GM21390 (cell line): Measurements from ENCODE around the gene SYNPR.

Source experiments
- ATAC-seq: cut with Tn5 transposase; IDR thresholded peaks from one replicate; pipeline ENCODE4 v1.9.1; 2021; ENCODE audit not compliant: unreplicated experiment

Gene SYNPR

GRCh38 chr3:63467392-63467791 is 189.3 kb downstream of the SYNPR start:
- ATAC-seq, result no peak

GRCh38 chr3:63470745-63471144 is 192.6 kb downstream of the SYNPR start:
- ATAC-seq, result peak; percentile 52

- ATAC-seq, result no peak
Observed at GRCh38 chr3:63471781-63472180, 193.7 kb downstream of the SYNPR start.

GRCh38 chr3:63473641-63474166 is 195.6 kb downstream of the SYNPR start:
- ATAC-seq, result no peak

GRCh38 chr3:63474828-63475518 is 196.9 kb downstream of the SYNPR start:
- ATAC-seq, result no peak

GRCh38 chr3:63477494-63478129 is 199.5 kb downstream of the SYNPR start:
- ATAC-seq, result no peak

- no peak for ATAC-seq
Observed at GRCh38 chr3:63478990-63479660, 201.0 kb downstream of the SYNPR start.

- no peak for ATAC-seq
Observed at GRCh38 chr3:63479661-63480035, 201.5 kb downstream of the SYNPR start.

- ATAC-seq, result no peak
Observed at GRCh38 chr3:63481627-63482026, 203.5 kb downstream of the SYNPR start.

- no peak for ATAC-seq
Observed at GRCh38 chr3:63482341-63482740, 204.2 kb downstream of the SYNPR start.

- no peak for ATAC-seq
Observed at GRCh38 chr3:63492464-63492863, 214.4 kb downstream of the SYNPR start.

GRCh38 chr3:63493101-63493500 is 215.0 kb downstream of the SYNPR start:
- ATAC-seq, result no peak

- ATAC-seq, result no peak
Observed at GRCh38 chr3:63494646-63495045, 216.5 kb downstream of the SYNPR start.

GRCh38 chr3:63497641-63498040 is 219.5 kb downstream of the SYNPR start:
- no peak for ATAC-seq

GRCh38 chr3:63500196-63500595 is 222.1 kb downstream of the SYNPR start:
- no peak for ATAC-seq

- no peak for ATAC-seq
Observed at GRCh38 chr3:63508305-63508704, 230.2 kb downstream of the SYNPR start.

- no peak for ATAC-seq
Observed at GRCh38 chr3:63508771-63509170, 230.7 kb downstream of the SYNPR start.

GRCh38 chr3:63513791-63514190 is 235.7 kb downstream of the SYNPR start:
- no peak for ATAC-seq

GRCh38 chr3:63514678-63515077 is 236.6 kb downstream of the SYNPR start:
- no peak for ATAC-seq

GRCh38 chr3:63519426-63519825 is 241.3 kb downstream of the SYNPR start:
- no peak for ATAC-seq

GRCh38 chr3:63521657-63522056 is 243.5 kb downstream of the SYNPR start:
- ATAC-seq, result no peak

- ATAC-seq, result no peak
Observed at GRCh38 chr3:63523100-63523499, 245.0 kb downstream of the SYNPR start.
